Kasumi-1 (cell line): ENCODE data around the gene SNED1.
"Not testable (repeated sequence)": the region's sequence is repeated elsewhere in the genome, so short reads cannot be mapped to it uniquely, and the experiment has no call there.

Experiments used
- DNase-seq, 2 experiments: peaks; one replicate each; lab custom pipeline; 2025; lab: John Stamatoyannopoulos, UW

The SNED1 gene

DNA sequence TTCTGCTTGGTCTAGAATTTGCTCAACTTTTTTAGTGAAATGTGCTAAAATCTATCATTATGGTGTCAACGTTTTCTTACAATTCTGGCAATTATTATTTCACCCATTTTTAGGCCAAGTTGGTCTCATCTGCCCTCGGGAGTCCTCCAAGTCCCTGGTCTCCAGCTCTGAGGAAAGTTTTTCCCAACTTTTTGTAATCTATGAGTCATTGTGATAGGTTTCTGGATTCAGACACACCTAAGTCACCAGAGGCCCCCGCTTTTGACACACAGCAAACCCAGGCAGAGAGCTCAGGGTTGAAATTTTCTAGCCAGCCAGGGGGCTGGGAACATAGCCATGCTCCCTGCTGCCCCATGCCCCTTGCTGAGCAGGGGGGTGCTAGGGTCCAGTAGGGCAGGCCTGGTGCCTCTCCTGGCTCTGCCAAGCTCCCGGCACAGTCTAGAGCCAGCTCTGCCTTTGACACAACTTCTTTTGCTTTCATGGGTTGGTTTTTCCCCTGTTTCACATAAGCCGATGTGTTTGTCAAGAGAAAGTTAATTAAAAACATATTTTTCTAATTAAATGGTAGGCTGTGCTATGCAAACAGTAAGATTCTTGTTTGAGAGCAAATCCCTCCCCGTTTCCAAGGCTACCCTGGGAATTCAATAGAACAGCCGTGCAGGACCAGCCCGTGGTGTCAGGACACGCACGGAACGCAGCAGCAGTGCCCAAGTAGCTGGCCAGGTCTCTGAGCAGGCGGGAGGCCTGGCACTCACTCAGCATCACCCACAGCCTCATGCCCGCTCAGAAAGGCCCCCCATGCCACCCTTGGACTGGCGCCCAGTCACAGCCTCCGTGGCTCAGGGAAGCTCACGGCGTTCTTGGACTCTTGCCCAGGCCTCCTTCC, 25.5 kb upstream of the SNED1 start:
- no peak for DNase-seq

DNA sequence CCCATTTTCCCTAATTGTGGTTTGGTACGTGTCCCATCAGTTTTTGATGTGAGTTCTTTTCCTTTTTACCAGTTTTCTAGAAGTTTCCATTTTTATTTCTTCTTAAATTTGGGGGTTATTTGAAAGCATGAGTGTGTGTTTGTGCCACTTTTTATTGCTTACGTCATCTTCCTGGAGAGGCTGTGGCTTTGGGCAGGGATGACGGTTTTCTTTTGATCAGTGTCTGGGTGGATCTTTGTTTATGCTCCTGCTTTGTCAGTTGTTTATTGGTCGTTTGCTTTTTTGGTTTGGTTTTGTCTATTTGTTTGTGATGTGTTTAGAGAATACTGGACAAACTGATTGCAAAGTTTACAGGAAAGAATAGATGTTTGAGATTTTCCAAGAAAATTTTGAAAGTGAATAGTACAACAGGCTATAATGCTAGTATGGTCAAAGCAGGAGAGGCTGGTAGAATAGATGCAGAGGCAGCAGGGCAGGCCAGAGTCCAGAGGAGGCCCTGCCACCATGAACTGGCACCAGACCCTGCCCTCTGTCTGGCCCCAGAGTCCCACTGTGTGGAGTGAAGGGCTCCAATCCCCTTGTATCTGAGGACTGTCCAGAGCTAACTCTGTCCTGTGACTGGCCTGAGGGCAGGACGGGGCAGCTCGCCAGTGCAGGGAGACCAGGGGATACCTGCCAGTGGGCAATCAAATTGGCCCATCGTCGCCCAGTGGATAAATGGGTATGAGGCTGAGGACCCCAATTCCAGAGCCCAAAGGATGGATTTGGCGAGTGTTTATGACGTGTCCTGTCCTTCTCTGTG, 23.4 kb upstream of the SNED1 start:
- DNase-seq: no peak

DNA sequence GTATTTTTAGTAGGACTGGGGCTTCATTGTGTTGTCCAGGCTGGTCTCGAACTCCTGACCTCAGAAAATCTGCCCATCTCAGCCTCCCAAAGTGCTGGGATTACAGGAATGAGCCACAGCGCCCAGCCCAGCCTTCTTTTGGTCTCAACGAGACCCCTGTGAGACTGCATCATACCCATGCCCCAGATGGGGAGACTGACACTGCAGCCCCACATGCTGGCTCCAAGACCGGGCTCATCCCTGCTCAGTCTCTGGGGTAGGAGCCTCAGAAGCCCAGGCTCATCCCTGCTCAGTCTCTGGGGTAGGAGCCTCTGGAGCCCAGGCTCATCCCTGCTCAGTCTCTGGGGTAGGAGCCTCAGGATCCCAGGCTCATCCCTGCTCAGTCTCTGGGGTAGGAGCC, 22.5 kb upstream of the SNED1 start:
- not testable (repeated sequence) for DNase-seq

DNA sequence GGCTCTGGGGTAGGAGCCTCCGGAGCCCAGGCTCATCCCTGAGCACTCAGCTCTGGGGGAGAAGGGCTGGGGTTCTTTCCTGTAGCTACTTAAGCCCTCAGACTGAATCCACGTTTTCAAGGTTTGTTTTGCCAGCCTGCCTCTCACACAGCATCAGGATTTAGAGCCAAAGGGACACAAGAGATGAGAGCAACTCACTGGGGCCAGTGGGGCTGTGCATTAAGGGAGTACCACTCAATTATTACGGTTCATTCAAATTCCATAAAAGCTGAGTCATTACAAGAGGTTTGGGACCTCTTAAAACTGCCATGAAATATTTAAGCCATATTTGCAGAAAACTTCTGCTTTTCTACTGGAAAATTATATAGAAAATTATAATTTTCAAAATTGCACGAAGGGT, 17.1 kb upstream of the SNED1 start:
- DNase-seq: no peak

DNA sequence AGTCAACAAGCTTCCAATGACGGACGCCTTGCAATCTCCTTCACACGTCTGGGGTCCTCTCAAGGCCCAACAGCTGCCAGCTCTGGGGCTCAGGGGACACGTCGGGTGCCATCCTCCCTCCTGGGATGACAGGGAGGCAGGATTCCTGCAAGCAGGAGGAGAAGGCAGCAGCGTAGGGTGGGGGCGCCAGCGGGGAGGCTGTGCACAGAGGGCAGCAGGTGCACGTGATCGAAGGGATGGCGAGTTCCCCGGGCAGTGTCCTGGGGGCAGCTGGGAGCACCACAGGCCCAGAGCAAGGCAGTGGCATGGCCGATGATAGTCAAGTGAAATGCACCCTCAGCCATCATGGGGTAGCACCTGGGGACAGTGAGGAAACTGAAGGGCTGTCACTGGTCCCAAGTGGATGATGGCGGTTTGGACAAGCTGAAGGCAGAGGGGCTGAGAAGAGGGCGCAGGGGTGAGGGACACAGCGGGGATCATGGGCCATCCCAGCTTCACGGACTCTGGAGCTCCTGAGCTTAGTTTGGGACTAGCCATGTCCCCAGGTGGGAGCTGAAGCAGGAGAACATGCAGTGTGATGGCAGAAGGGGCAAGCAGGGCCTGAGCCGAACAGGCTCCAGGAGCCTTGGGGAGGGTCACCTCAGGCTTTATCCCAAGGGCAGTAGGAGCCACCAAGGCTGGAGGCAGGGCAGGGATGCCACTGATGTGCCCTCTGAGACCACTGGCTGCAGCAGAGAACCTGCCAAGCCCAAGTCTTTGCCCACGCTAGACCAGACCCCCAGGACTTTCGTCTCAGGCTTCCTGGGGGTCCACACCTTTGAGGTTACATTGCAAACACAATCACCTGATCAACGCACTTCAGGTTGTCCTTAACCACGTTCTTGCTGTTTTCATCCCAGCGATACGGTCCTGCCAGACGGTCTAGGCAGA, 16.3 kb upstream of the SNED1 start:
- no peak for DNase-seq

DNA sequence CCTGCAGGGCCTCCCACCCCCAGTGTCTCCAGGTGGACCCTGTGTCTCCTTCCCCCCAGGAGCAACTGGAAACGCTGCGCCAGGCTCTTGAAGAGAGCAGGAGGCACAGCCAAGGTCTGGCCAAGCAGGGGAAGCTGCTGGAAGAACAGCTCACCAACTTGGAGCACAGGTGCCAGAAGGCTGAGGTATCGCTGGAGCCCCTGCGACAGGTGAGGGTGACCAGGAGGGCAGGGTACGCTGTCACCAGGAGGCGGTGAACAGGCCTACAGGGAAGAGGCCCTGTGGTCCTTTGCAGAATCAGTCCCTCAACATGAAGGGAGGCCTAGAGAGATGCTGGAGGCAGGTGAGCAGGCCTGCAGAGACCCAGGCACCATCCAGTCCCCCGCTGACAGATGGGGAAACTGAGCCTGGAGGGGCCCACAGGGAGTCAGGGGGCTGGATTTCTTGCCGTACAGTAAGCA, 15.6 kb upstream of the SNED1 start:
- no peak for DNase-seq

DNA sequence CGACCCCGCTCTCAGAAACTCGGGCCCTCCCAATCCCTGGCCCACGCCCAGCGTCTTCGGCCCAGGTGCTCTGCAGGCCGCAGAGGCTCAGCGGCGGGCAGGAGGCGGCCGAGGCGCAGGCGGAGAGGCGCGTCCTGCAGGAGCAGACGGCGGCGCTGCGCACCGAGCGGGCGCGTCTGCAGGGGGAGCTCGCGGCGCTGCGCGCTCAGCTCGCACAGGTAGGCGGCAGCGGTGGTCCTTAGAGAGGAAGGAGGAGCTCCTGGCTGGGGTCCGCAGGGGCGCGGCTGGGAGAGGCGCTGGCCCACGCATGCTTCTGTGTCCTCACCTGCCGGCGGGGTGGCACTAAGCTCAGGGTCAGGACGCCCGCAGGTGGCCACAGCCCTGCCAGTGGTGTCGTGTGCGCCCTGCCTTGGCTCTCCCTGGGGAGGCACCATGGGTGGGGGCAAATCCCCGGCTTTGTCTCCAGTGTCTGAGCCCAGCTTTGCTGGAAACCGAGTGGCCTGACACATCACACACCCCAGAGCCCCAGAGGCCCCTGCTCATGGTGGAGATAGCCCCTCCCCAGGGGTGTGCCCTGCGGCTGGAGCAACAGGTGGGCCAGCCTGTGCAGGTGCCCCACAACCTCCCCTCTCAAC, 14.9 kb upstream of the SNED1 start:
- peak in 1 of 2 experiments; percentile 17 for DNase-seq

DNA sequence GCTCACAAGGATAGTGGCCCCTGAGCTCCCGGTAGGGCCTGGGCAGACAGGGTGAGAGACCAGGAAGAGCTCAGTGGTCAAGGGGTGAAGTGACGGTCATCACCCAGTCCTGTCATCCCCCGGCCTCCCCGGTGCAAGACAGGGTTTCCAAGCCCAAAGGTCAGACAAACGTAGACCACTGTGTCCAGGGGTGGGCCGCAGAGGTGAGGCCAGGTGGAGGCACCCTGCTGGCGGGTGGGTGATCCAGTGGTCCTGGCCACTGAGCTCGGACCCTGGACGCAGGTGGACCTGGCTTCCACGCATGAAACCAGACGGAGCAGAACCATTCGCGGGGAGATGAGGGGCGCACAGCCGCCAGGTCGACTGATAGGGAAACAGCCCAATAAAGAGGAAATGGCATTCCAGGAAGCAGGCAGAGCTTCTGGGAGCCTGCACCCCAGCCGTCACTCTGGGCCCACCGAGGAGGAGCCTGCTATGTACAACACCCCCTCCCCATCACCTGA, 14.4 kb upstream of the SNED1 start:
- no peak for DNase-seq

DNA sequence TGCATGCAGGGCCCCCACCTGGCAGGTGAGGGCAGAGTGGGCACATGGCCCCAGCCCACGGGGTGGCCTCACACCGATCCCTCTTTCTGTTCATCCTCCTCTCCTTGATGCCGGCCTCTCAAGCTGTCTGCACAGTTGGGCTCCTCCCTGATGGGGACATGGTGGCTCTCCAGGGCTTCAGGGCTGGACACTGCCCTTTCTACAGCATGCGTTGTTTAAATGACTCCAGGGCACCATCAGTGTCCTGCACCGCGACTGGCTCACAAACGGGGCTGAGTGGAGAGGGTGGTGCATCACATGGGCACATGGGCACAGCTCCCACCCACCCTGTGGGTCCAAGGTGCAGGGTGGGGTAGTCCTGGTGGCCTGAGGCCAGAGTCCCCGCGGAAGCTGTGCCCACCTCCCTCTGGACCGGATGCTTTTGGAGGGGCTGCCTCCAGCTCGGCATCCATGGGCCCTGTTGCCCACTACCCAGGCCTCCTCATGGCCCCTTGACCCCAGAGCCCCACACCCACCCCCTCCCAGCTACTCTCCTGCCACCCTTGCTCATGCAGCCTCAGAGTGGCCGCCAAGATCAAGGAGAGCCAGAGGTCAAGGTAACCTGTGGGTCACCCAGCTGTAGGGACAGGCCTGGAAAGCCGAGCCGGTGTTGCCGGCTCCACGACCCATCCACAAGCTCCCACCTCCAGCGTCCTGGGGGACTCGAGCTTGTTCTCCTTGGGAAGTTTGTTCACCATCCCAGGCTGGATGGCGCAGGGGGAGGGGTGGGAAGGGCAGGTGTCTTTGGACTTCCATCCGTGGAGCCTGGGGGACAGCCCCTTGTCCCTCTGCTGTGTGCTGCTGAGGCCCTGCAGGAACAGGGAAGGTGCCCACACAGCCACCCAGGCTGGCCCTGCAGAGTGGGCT, 12.3 kb upstream of the SNED1 start:
- no peak for DNase-seq

DNA sequence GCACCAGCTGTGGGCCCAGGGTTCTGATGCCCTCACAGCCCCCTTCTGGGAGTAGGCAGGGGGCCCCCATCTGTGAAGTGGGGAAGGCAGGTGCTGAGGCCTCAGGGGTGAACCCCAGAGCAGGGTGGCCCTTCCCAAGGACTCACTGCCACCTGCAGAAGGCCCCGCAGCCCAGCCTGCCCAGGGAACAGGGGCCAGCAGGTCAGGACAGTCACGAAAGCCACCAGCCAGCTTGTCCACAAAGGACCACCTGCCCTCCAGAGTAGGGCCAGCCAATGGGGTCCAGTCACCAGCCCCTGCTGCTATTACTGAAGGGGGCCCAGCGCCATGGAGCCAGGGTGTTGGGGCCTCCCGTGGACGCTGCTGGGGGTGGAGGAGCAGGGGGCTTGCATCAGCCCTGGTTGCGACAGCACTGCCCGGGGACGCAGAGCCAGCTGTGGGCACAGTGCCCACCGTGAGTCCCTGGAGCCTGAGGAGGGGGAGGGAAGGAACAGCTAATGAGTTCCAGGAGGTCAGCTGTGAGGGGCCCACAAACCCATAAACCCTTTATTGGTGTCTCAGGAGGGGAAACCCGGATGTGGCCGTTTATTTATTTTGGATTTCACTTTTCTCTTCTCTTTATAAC, 11.5 kb upstream of the SNED1 start:
- peak in 1 of 2 experiments; percentile 40 for DNase-seq

DNA sequence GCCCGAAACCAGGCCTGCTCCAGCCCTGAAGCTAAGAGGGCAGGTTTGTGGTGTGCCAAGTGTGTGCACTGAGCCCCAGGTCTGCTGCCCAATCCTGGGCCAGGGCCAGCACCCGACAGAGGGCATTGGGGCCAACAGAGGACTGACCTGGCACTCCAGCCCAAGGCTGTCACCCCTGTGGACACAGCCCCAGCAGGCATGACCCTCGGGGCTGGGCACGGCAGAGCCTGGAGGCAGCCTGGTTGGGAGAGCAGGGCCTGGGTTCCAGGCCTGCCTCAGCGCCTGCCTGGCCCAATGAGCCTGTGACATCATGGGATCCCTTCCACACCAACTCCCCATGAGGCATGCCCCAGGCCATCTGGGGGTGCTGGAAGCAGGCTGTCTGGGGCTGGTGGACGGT, 10.8 kb upstream of the SNED1 start:
- DNase-seq: no peak

DNA sequence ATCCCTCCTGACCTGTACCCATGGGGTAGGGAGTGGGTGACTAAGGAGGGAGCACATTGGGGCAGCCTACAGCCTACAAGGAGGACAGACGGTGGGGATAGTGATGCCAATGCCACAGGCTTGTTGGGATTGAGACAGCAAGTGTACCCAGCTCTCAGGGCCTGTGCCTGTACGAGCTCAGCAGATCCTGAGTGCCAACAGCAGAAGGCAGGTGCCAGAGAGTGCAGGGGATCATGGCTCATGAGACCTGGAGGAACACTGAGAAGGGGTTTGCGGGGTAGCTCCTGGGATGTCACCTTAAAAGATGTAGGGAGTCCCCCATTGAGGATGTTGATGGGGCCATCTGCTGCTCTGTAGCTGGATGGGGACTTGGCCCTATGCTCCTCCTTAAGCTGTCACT, 10.3 kb upstream of the SNED1 start:
- no peak for DNase-seq

DNA sequence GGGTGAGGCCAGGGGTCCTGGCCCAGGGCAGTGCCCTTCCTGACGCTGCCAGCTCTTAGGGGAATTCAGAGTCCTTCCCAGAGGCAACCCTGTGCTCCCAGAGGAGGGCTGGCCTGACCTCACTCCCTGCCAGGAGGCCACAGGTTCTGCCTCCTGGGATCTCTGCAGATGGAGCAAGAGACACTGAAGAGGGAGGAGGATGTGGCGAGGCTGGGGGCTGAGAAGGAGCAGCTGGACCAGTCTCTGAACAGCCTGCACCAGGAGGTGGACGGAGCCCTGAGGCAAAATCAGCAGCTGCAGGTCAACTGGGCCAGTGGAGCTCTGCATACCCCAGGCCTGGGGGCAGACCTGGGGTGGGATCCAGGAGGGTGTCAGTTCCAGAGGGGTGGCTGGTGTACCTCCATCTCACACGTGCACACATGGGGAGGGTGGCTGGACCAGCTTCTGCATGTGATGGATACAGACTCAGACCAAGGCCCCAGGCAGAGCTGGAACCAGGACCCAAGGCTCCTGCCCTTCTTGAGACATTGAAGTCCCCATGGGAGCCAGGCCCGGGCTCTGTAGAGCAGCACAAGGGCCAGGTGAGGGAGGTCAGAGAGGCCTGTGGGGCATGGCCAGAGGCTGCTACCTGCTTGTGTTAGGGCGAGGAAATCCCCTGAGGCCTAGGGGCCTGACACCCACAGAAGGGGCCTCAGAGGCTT, 9.7 kb upstream of the SNED1 start:
- DNase-seq: no peak

DNA sequence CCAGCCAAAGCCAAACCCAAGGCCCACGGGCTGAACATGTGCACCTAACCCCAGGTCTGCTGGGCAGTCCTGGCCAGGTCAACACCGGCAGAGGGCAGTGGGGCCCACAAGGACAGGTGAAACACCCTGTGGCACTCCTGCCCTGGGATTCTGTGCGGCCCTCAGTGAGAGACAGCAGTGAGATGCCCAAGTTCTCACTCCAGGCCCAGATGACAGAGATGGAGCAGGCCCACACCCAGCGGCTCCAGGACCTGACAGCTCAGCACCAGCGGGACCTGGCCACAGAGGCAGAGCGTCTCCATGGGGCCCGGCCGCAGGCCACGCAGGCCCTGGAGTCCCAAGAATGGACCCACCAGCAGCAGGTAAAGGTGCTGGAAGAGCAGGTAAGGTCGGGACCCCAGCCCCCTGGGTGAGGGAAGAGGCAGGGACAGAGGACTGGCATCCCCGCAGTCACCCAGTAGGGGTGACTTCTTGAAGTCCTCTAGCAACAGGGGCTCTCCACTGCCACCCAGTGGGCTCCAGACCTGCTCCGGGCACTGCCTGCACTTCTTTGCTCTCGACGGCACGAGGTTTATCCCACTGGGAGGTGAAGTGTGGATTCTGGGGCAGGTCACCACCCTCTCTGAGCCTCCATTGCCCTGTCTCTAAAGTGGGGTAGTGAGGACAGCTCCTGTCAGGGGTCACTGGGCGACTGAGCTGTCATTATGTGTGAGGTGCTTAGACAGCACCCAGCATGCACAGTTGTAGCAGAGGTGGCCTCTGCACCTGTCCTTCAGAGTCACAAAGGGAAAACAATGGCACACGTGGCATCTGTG, 8.8 kb upstream of the SNED1 start:
- peak; percentile 66 to 68 for DNase-seq

DNA sequence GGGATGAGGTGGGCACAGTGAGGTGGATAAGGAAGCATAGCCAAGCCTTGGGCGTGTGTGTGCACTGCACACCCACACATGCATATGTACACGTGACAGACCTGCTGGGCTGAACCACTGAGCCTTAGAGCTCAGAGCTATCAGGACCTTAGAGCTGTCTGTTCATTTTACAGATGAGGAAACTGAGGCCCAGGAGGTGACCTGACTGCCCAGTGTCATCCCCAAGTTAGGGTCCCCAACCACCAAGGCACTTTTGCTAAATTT, 8.2 kb upstream of the SNED1 start:
- DNase-seq: no peak

DNA sequence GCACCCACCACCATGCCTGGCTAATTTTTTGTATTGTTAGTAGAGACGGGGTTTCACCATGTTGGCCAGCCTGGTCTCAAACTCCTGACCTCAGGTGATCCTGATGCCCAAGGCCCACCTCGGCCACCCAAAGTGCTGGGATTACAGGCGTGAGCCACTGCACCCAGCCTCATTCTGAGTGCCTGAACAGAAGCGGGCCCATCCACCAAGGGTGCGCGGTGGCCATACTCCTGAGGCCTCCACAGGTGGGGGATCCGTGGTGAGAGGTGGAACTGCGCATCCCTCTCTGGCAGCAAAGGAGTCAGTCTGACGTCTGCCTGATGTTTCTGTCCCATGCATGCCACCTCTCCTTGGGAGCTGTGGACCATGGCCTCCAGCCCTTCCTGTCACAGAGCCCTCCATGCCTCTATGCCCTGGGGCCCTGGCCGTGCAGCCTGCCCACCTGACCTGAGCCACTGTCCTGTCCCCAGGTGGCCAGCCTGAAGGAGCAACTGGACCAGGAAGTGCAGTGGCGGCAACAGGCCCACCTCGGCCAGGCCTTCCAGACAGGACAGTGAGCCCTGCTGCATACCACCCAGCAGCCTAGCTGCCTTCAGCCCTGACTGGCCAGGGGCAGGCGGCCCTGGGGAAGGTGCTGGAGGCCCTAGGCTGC, 7.6 kb upstream of the SNED1 start:
- no peak for DNase-seq

DNA sequence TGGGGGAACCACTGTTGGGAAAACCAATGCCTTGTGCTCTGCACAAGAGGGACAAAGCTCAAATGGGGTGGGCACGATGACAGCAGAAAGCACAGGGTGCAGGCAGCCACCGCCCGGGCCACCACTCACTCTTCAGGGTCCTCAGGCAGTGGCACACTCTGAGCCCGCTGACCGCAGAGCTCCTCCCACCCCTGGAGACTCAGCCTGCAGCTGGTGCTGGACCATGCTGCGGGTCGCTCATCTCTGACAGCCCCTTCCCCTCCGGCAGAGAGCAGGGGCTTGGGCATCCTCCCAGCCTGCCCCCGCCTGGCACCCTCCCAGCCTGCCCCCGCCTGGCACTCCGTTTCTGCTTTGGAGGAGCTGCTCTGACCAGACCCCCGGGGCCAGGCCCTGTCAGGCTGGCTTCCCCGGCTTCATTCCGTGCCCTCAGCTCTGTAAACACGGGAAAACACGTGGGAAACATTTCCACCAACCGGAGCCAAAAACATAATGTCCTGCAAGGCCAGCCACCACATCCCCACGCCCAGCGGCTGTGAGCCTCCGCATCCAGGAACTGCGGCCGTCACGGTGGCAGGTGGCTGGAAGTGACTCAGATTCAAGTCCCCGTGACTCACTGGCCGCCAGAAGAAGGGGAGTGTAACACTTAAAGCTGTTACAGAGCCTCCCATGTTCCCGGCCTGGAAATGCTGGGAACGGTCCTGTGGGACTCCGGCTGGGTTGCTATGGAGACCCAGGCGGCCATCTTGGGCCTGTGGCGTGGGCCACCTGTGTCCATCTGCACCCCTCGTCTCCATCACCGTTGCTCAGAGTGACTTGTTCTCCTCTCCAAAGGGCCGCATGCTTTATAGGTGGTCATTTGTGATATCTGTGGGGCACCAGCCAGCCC, 6.8 kb upstream of the SNED1 start:
- no peak for DNase-seq
